Stimulated activated CD4-positive, alpha-beta T cell treated with anti-CD3 and anti-CD28 coated beads, Interleukin-1b, Interleukin-23, amount 100 ng/mL, for 48 hours (primary cell): ENCODE measurements around the gene ABHD2.
"Not testable (repeated sequence)": the region's sequence is repeated elsewhere in the genome, so short reads cannot be mapped to it uniquely, and the experiment has no call there.

ENCODE experiments used
- DNase-seq: peaks from one replicate; pipeline ENCODE4 v3.0.0-alpha.2; 2020

Gene ABHD2

GRCh38 chr15:89198934-89199333 is 110.7 kb downstream of the ABHD2 start:
- DNase-seq, result no peak

DNA sequence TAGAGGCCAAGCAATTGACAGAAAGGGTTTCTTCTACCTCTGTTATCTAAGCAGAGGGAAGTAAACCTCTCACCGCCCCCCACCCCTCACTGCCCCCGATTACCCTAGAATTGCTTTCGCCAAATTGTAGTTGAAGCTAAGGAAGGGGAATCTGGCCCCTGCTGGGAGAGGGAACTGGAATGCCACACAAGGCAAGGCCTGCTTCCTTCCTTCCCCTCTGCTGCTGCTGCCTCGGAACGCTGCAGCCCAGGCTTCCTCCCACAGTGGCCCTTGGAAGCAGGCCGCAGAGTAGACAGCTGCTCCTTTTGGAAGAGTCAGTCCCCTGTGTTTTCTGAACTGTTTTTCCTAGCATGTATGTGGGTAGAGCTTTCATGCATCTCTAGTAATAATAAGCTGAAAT is 111.5 kb downstream of the ABHD2 start:
- DNase-seq, result no peak

DNA sequence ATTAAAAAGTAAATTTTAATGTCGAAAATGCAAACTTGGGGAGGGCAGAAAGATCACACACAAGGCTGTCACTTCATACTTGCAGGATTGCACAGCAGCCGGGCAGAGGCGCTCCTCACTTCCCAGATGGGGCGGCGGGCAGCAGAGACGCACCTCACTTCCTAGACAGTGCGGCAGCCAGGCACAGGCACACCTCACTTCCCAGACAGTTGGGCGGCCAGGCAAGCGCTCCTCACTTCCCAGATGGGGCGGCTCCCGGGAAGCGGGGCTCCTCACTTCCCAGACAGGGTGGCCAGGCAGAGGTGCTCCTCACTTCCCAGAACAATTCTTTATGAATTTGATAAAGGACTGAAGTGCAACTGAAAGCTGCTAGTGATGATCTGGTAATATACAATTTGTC is 111.9 kb downstream of the ABHD2 start:
- DNase-seq, result no peak

DNA sequence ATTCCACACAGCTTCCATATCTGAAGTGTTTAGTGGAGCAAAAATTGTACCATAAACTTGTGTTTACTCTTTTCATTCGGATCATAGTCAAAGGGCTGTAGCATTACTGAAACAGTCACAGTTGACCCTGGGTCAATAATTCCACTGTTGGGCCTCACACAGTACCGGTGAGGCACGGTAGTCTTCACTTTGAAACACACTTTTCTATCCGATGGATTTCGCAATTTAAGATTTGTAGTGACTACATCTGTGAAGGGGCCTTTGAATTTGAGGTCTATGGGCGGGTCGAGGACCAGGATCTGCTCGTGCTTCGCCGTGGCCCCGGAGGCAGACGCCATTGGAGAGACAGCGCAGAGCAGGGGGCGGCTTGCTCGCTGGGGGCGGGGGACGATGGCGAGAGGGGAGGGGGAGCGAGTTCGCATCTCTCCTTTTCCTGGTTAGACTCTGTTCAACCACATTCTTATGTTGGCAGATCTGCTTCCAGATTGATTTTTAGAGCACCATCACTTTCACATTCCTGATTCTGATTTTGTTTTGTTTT is 113.3 kb downstream of the ABHD2 start:
- DNase-seq, result no peak

DNA sequence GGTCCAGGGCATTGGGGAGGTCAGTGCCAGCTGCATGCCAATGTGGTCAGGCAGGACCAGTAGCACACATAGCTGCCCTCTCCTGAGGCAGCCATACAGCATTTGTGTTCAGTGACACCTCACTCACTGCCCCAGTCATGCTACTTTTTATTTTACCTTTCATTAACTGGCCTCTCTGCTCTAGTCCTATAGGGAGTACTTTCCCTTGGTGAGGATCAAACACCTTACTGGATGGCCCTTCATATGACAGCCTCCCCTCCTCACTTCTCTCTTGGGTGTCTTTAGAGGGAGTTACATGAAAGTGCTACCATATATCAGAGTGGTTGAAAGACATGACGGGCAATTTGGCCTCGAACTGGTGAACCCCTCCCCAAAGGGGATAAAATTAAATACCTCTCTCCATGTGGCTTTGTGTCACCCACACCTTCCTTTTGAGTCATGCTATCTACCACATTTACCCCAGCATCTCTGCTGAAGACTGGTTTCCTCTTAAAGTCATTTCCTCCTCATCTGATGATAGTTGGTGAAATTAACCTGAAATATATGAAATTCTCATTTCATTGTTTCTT is 115.5 kb downstream of the ABHD2 start:
- DNase-seq, result peak; percentile 25

DNA sequence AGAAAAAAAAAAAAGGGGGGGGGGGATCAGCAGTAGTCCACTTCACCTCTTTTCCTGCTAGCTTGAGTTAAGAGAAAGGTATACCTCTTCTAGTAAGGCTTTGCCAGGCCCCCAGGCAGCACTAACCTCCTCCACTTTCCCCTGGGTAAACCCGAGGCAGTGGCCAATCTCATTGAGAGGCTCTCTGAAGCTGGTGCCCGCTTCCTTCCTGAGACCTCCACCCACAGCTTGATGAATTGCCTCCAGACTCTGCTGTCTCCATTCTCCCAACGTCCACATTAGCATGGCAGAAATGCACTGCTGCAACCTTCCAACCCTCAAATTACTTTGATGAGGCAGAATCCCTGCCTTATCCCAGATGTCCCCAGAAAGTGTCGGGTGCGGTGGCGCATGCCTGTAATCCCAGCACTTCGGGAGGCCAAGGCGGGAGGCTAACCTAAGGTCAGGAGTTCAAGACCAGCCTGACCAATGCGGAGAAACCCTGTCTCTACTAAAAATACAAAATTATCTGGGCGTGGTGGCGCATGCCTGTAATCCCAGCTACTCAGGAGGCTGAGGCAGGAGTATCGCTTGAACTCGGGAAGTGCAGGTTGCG is 117.8 kb downstream of the ABHD2 start:
- DNase-seq, result no peak

DNA sequence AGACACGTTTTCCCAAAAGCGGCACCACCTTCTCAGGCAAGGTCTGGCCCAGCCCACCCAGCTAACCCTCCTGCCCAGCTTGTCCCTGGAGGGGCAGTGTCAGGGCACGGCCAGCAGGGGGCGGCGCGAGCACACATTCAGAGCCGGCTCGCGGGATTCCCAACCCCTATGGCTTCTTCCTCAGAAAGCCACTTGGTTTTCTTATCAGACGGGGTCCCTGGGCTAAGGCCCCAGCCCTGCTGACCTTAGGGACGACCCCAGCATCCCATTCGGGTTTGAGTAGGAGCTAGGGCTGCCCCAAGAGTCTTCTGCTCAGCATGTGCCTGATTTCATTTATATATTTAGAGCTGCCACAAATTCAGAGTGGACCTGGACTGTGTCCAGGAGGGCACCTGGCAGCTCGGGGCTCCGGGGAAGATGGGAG is 118.7 kb downstream of the ABHD2 start:
- DNase-seq, result peak; percentile 73

DNA sequence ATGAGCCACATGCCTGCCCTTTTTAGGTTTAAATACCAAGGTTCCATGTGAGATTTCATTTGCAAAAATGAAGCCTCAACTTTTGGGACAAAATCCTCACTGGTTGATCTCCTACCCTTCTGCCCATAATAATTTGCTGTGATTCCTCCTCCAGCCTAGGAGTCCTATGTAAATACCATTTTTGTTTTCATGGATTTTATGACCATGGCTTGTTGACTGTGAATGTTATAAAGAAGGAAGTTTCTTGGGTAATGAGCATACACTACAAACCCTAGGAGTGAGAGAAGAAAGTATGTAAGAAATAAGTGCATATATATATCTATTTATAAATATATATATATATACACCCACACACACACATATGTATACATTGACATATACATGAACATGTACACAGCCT is 120.0 kb downstream of the ABHD2 start:
- DNase-seq, result no peak

DNA sequence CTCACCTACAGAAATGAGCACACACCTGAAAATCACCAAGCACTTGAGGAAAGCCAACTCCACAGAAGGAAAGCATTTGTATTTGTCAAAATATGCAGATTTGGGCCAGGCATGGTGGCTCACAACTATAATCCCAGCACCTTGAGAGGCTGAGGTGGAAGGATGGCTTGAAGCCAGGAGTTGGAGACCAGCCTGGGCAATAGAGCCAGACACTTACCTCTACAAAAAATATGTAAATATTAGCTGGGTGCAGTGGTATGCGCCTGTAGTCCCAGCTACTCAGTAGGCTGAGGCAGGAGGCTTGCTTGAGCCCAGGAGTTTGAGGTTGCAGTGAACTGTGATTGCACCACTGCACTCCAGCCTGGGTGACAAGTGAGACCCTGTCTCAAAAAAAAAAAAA is 120.8 kb downstream of the ABHD2 start:
- no peak for DNase-seq

- DNase-seq, result no peak
These were observed 123.5 kb downstream of the ABHD2 start for GRCh38 chr15:89211678-89212170.

- DNase-seq, result no peak
These were observed 127.4 kb downstream of the ABHD2 start for GRCh38 chr15:89215627-89216026.

- DNase-seq, result no peak
These were observed 128.8 kb downstream of the ABHD2 start for GRCh38 chr15:89217031-89217430.

DNA sequence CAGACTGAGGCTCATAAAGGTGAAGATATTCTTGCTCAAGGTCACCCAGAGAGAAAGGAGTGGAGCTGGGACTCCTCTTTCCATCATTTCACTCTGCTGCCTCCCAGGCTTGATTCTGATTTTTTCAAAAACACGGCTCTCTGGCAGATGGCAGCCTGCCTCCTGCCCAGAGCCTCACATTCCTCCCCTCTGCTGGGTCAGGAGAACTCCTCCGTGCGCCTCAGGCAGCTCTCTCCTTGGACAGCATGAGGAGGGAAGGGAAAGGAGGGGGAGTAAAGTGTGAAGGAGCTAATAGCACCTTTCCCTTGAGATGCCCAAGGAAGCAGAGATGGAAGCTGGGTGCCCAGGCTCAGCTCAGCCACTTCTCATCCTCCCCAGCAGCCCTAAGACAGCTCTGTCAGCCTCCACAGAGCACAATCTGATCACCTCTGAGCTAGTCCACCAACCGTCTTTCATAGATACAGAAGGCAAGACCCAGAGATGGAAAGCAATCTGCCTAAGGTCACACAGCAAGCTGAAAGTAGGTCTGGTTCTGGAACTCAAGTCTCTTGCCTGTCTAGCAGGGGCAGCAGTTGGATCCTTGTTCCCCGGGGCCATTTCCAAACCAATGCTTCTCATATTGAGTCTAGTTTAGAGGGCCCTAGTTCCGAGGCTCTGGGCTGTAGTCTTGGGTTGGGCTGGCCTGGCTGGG is 129.6 kb downstream of the ABHD2 start:
- DNase-seq, result no peak

DNA sequence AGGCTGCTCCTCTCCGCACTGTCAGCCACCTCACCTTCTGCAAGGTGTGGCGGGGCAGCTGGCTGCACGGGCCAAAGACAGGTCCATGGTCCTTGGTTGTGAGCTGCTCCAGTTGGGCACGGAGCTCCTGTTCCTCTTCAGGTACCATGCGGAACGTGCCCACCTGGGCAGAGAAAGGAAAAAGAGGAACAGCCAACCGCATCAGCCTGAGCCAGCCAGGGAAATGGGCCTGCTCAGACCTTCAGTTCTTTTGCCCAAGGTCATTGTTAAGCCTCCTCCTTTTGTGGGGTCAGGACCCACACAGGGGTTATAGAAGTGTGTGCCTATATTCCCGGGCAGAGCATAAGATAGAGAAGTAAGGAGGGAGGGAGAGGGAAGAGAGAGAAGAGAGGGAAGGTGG is 130.3 kb downstream of the ABHD2 start:
- no peak for DNase-seq

GRCh38 chr15:89221543-89221942 is 133.3 kb downstream of the ABHD2 start, which contains the start of gene RLBP1:
Gene RLBP1 (minus strand): TSS chr15:89221579. CDS start chr15:89218975, 2,604 bp downstream.
- DNase-seq, result no peak

- no peak for DNase-seq
These were observed 137.3 kb downstream of the ABHD2 start for GRCh38 chr15:89225588-89225987.

DNA sequence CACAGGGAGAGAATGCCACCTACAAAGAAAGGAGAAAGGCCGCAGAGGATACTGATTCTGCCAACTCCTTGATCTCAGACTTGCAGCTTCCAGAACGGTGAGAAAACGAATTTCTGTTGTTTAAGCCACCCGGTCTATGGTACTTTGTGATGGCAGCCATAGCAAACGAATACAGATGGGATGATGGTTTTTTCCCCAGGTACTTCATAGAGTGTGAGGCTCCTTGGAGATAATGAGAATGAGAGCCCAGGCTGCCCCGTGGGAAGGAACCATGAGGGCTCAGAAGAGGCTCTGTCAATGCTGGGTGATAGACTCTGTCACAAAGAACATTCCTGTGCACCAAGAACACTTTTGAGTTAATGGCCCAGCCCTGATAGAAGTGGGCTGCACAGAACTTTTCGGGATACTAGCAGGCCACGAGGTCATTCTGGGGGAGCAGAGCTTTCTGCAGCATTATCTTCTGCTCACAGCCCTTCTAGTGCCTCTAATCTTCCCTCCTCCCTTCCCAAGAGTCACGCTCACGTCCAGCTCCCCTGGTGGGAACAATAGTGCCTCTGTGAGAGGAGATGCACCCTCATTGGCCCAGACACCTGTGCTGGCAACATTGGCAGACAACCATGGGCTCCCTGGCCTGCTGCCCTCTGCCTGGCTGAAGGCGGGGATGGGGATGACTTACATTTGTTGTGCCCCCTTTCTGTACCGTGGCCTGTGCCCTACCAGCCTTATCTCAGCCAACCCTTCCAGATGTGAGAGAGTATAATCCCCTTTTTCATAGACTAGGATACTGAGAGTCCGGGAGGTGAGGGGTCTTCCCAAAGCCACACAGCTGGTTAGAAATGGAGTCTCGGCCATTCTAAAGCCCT is 138.3 kb downstream of the ABHD2 start:
- no peak for DNase-seq

DNA sequence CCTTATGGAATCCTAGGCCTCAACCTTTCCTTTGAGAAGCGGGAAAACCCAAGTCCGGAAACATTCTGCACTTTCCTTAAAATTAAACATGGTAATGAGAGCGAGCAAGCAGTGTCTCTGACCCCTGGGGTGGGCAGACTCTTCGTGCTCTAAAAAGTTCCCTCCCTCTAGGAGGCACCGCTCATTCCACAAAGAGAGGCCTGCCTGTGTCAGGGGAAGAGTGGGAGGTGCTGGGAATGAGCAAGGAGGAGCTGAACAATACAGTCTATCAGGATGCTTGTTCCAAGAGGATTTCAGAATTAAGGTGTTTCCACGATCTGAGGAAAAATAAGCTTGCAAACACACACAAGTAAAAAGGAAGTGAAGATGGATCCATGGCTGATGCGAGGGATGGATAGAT is 139.2 kb downstream of the ABHD2 start:
- DNase-seq, result no peak

DNA sequence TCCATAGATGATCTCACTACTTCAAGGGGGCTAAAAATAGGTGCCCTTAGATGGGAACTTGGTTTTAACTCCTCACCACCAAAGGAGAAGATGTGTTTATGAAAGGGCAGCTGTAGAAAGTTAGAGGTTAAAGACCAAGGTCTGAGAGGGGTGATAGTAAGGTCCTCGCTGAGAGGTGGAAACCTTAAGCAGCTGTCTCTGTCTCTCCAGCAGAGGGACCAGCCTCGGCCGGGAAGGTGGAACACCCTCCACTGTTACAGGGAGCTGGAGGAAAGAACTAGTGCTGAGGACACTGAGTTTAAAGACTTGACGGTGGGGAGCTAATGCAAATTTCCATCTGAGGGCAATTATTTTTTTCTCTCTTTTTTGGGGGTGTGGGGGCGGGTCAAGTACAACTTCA is 142.0 kb downstream of the ABHD2 start:
- no peak for DNase-seq

DNA sequence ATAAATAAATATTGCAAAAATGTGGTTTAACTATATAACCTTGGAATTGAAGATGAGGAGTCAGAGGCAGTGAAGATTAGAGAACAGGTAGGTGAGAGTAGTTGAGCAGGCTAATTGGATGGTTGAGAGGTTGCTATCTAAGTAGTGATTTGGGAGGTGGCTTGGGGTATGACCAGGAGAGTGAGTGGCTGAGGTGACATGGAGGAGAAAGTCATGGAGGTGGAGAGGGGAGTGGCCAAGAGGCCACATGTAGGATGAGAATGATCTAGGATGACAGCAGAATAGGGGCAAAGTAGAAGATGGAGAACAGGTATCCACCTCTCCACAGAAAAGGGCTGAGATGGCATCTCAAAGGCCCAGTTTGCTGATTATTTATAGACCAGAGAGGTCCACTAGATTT is 143.6 kb downstream of the ABHD2 start:
- DNase-seq, result no peak

DNA sequence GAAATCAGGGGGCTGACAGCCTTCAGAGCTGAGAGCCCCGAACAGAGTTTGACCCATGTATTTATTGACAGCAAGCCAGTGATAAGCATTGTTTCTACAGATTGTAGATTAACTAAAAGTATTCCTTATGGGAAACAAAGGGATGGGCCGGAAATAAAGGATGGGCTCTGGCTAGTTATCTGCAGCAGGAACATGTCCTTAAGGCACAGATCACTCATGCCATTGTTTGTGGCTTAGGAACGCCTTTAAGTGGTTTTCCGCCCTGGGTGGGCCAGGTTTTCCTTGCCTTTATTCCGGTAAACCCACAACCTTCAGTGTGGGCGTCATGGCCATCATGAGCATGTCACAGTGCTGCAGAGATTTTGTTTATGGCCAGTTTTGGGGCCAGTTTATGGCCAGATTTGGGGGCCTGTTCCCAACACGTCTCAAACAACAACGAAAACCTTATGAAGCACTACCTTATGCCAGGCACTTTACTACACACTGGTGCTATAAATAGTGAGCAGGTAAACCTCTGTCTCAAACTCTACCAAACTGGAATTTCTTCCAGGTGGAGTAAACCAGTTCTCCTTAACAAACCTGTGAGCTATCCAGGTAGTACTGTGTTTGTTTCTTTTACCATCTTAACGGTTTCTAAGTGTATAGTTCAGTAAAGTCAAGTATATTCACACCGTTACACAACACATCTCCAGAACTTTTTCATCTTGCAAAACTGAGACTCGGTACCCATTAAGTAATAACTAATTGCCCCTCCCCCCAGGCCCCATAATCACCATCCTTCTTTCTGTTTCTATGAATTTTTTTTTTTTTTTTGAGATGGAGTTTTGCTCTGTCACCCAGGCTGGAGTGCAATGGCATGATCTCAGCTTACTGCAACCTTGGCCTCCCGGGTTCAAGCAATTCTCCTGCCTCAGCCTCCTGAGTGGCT is 151.9 kb downstream of the ABHD2 start:
- DNase-seq, result not testable (repeated sequence)
